ENCODE measurements around the gene ZNF672. TPM values are rescaled to one million over a fixed set of nuclear protein-coding genes. Genes with fewer than 3 reads are reported as not detected.

The ZNF672 gene
- total RNA-seq, 1 donor from 2014 or later: 30.9 TPM

- intact Hi-C loops (cut with DNase I): no loop called here
- Histone ChIP-seq H3K9me3 (no peaks in the 10 kb centered on the region), H3K27ac (no peak overlapping the region), H3K27me3 (no peaks in the 10 kb centered on the region), H3K36me3 (no peaks in the 10 kb centered on the region), H3K4me3 (no peak overlapping the region), H3K4me1 (no peaks in the 10 kb centered on the region)
- DNase-seq (ENCODE audit: low spot score in 2 of 2): peak in 1 of 2 donors; percentile 62
- TF ChIP-seq CTCF (IDR thresholded peaks at IDR 0.05): no peak
Observed at GRCh38 chr1:248804771-248805681, 33.0 kb upstream of the ZNF672 start.

GRCh38 chr1:248805876-248806275, 32.1 kb upstream of the ZNF672 start:
- H3K4me1 ChIP-seq: no peaks in the 10 kb centered on the region
- no peak for TF ChIP-seq CTCF (IDR thresholded peaks at IDR 0.05)
- peak in 1 of 2 donors; percentile 49 for DNase-seq (ENCODE audit: low spot score in 2 of 2)
- intact Hi-C loops (cut with DNase I): no loop called here
- no peaks in the 10 kb centered on the region for H3K9me3 ChIP-seq
- H3K27ac ChIP-seq: no peak overlapping the region
- no peak overlapping the region for H3K4me3 ChIP-seq
- no peaks in the 10 kb centered on the region for H3K36me3 ChIP-seq
- H3K27me3 ChIP-seq: no peaks in the 10 kb centered on the region

GRCh38 chr1:248807067-248807737, 30.8 kb upstream of the ZNF672 start:
- peak in 1 of 2 donors; percentile 62 for DNase-seq (ENCODE audit: low spot score in 2 of 2)

GRCh38 chr1:248808876-248809275, 29.1 kb upstream of the ZNF672 start:
- no peak overlapping the region for H3K4me3 ChIP-seq
- peak in 1 of 2 donors; percentile 55 for DNase-seq (ENCODE audit: low spot score in 2 of 2)
- H3K27ac ChIP-seq: no peak overlapping the region
- H3K9me3 ChIP-seq: no peaks in the 10 kb centered on the region
- H3K4me1 ChIP-seq: no peaks in the 10 kb centered on the region
- H3K27me3 ChIP-seq: no peaks in the 10 kb centered on the region
- intact Hi-C loops (cut with DNase I): no loop called here
- no peak for TF ChIP-seq CTCF (IDR thresholded peaks at IDR 0.05)
- peaks cover 20 to 29% of the 10 kb centered on the region in 2 donors for H3K36me3 ChIP-seq

More at GRCh38 chr1:248807067-248807737, 30.8 kb upstream of the ZNF672 start:
- peak; percentile 40 to 69 (median 46) for TF ChIP-seq CTCF (IDR thresholded peaks at IDR 0.05)
- H3K9me3 ChIP-seq: no peaks in the 10 kb centered on the region
- H3K36me3 ChIP-seq: peaks cover 5 to 12% of the 10 kb centered on the region in 2 donors
- H3K27me3 ChIP-seq: no peaks in the 10 kb centered on the region
- H3K27ac ChIP-seq: no peak overlapping the region
- intact Hi-C loops (cut with DNase I): no loop called here
- H3K4me3 ChIP-seq: no peak overlapping the region
- no peaks in the 10 kb centered on the region for H3K4me1 ChIP-seq

- intact Hi-C loops (cut with DNase I): no loop called here
- no peak for TF ChIP-seq CTCF (IDR thresholded peaks at IDR 0.05)
Observed at GRCh38 chr1:248810000-248810726, 27.9 kb upstream of the ZNF672 start.

More at GRCh38 chr1:248810000-248810726, 27.9 kb upstream of the ZNF672 start:
- H3K27me3 ChIP-seq: no peaks in the 10 kb centered on the region
- no peaks in the 10 kb centered on the region for H3K9me3 ChIP-seq
- peaks cover 26 to 41% of the 10 kb centered on the region in 2 donors for H3K36me3 ChIP-seq
- no peak overlapping the region for H3K27ac ChIP-seq
- peak in 1 of 2 donors; percentile 60 for DNase-seq (ENCODE audit: low spot score in 2 of 2)
- no peak overlapping the region for H3K4me3 ChIP-seq
- no peaks in the 10 kb centered on the region for H3K4me1 ChIP-seq
